Mesenchymal stem cell (in vitro differentiated cells and primary cell): Measurements from ENCODE around the gene NDFIP2.
A peak's percentile ranks its signal among the peaks of the same experiment; 100 is the strongest.

ENCODE experiments used
- DNase-seq: peaks from one replicate; pipeline ENCODE4 v3.0.0-alpha.2; 2013
- H2AFZ ChIP-seq: one replicate; pipeline ENCODE4 v1.6.1; 2013; ENCODE audit warnings: low read depth, mild to moderate bottlenecking, control low read depth, inconsistent platforms, low read length, moderate library complexity
- H2AK5ac ChIP-seq: 2 replicates; pipeline ENCODE4 v1.6.1; 2013; ENCODE audit warnings: low read length, moderate library complexity, mild to moderate bottlenecking, inconsistent platforms; ENCODE audit not compliant: severe bottlenecking
- H2BK120ac ChIP-seq: one replicate; pipeline ENCODE4 v1.6.1; 2013; ENCODE audit warnings: low read depth, mild to moderate bottlenecking, inconsistent platforms, low read length, moderate library complexity
- H2BK12ac ChIP-seq, 2 experiments: one replicate each; pipeline ENCODE4 v1.6.1; 2013; ENCODE audit warnings: inconsistent platforms in 2 of 2, low read length in 2 of 2, mild to moderate bottlenecking in 2 of 2, moderate library complexity in 2 of 2, control low read depth in 1 of 2
- H2BK15ac ChIP-seq: one replicate; pipeline ENCODE4 v1.6.1; 2013; ENCODE audit warnings: mild to moderate bottlenecking, low read depth, inconsistent platforms; ENCODE audit not compliant: poor library complexity, severe bottlenecking
- H2BK5ac ChIP-seq: 2 replicates; pipeline ENCODE4 v1.6.1; 2013; ENCODE audit warnings: low read depth, mild to moderate bottlenecking, low read length, control low read depth, inconsistent platforms; ENCODE audit not compliant: poor library complexity, severe bottlenecking
- H3K14ac ChIP-seq, 2 experiments: one replicate each; pipeline ENCODE4 v1.6.1; 2013; ENCODE audit warnings: inconsistent platforms in 2 of 2, low read length in 2 of 2, control low read depth in 1 of 2, mild to moderate bottlenecking in 1 of 2, moderate library complexity in 1 of 2
- H3K18ac ChIP-seq, 2 experiments: one replicate each; pipeline ENCODE4 v1.6.1; 2013; ENCODE audit warnings: inconsistent platforms in 2 of 2, low read length in 2 of 2, control low read depth in 1 of 2, low read depth in 1 of 2, mild to moderate bottlenecking in 1 of 2
- H3K23ac ChIP-seq, 2 experiments: one replicate each; pipeline ENCODE4 v1.6.1; 2013; ENCODE audit warnings: inconsistent platforms in 2 of 2, low read length in 2 of 2, mild to moderate bottlenecking in 2 of 2, moderate library complexity in 2 of 2, control low read depth in 1 of 2
- H3K27ac ChIP-seq: 2 replicates; pipeline ENCODE4 v1.5.1; 2013; ENCODE audit warnings: mild to moderate bottlenecking, moderate library complexity, low read length, control low read depth, inconsistent platforms; ENCODE audit not compliant: poor library complexity, severe bottlenecking
- H3K27me3 ChIP-seq, 2 experiments: 2 replicates each; pipeline versions ENCODE4 v1.6.1 to v1.7.0; 2013; ENCODE audit warnings: low read length in 2 of 2, mild to moderate bottlenecking in 2 of 2, moderate library complexity in 2 of 2, control low read depth in 1 of 2, inconsistent platforms in 1 of 2; ENCODE audit not compliant: control insufficient read depth in 1 of 2, insufficient read depth in 1 of 2
- H3K36me3 ChIP-seq, 2 experiments: 2 replicates each; pipeline versions ENCODE4 v1.6.1 to v1.7.0; 2013; ENCODE audit warnings: low read length in 2 of 2, control low read depth in 1 of 2, inconsistent platforms in 1 of 2, low read depth in 1 of 2, mild to moderate bottlenecking in 1 of 2; ENCODE audit not compliant: insufficient read depth in 2 of 2, control insufficient read depth in 1 of 2
- H3K4ac ChIP-seq, 2 experiments: one replicate each; pipeline ENCODE4 v1.6.1; 2013; ENCODE audit warnings: inconsistent platforms in 2 of 2, low read length in 2 of 2, mild to moderate bottlenecking in 2 of 2, moderate library complexity in 2 of 2, control low read depth in 1 of 2, low read depth in 1 of 2
- H3K4me1 ChIP-seq: 2 replicates; pipeline ENCODE4 v1.6.1; 2013; ENCODE audit warnings: low read depth, low read length, control low read depth; ENCODE audit not compliant: control insufficient read depth, insufficient read depth
- H3K4me2 ChIP-seq: 2 replicates; pipeline ENCODE4 v1.6.1; 2013; ENCODE audit warnings: low read length, mild to moderate bottlenecking, inconsistent platforms; ENCODE audit not compliant: poor library complexity, severe bottlenecking
- H3K4me3 ChIP-seq, 2 experiments: 2 replicates each; pipeline versions ENCODE4 v1.5.1 to v1.7.0; 2013; ENCODE audit warnings: low read length in 2 of 2, mild to moderate bottlenecking in 2 of 2, control low read depth in 1 of 2, low read depth in 1 of 2; ENCODE audit not compliant: insufficient read depth in 1 of 2
- H3K79me1 ChIP-seq: replicated peaks from 2 replicates; pipeline ENCODE4 v1.6.1; 2013; ENCODE audit warnings: mild to moderate bottlenecking, control low read depth, low read length, inconsistent platforms; ENCODE audit not compliant: poor library complexity, severe bottlenecking
- H3K9ac ChIP-seq: 2 replicates; pipeline ENCODE4 v1.7.0; 2013; ENCODE audit warnings: mild to moderate bottlenecking, low read length, moderate library complexity
- H3K9me3 ChIP-seq: 2 replicates; pipeline ENCODE4 v1.7.0; 2013; ENCODE audit warnings: mild to moderate bottlenecking, low read length; ENCODE audit not compliant: control insufficient read depth
- H4K8ac ChIP-seq: one replicate; pipeline ENCODE4 v1.6.1; 2013; ENCODE audit warnings: inconsistent platforms, mild to moderate bottlenecking, low read length, moderate library complexity
- H4K91ac ChIP-seq: one replicate; pipeline ENCODE4 v1.6.1; 2013; ENCODE audit warnings: mild to moderate bottlenecking, low read length, inconsistent platforms
- WGBS: methylation state at CpG from one replicate; pipeline ENCODE4 v1.1.7; 2013; ENCODE audit warnings: mixed read lengths; 5-methylcytosine and 5-hydroxymethylcytosine counted together

Gene NDFIP2

DNA sequence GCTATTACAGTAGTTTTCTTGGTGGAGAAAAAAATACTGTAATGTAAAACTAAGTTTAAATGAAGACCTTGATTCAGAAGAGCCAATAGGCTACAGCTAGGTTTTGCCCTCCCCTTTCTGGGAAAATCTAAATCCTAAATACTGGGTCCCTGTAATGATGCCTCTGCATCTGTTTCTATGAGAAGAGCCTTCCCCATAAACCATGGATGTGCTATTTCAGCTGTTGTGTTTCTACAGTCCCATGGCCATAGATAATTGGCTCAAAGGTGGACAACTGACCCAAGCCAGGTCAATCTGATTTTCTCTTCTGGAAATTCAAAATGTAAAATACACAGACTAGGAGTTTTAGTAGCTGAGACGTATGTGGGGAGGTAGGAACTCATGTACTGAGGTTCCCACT, 101.9 kb downstream of the NDFIP2 start:
- Histone ChIP-seq H3K27me3 (no peaks in the 10 kb centered on the region), H3K18ac (no peak overlapping the region), H2BK15ac (no peak overlapping the region), H3K14ac (no peak overlapping the region), H3K4me3 (no peak overlapping the region), H2AK5ac (no peak overlapping the region), H3K36me3 (no peaks in the 10 kb centered on the region), H4K91ac (no peak overlapping the region), H3K9ac (no peak overlapping the region), H3K79me1 (no peaks in the 10 kb centered on the region), H3K4ac (no peak overlapping the region), H4K8ac (no peak overlapping the region), H2BK5ac (no peak overlapping the region), H3K9me3 (peaks cover 16% of the 10 kb centered on the region), H3K4me1 (peaks cover 9% of the 10 kb centered on the region), H2BK120ac (no peak overlapping the region), H3K23ac (no peak overlapping the region), H3K27ac (no peak overlapping the region), H3K4me2 (no peak overlapping the region), H2AFZ (no peak overlapping the region), H2BK12ac (no peak overlapping the region)
- WGBS: no CpG with 5 or more reads among the region's 1 CpG
- DNase-seq: no peak

DNA sequence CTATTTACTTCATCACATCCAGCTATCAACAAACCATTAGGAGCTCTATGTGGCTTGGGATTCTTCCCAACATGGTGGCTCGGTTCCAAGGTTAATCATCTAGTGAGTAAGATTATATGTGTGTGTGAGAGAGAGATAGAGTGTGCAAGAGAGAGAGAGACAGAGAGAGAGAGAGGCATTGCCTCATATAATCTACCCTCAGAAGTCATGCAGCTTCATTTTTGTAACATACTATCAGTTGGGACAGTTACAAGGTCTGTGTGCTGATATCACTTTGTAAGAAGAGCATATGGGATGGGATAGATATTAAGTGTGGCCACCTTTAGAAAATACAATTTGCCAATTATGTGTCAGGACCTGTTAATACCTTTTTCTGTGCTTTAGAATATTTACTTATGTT, 104.1 kb downstream of the NDFIP2 start:
- Histone ChIP-seq H3K4ac (no peak overlapping the region), H3K9ac (no peak overlapping the region), H3K14ac (no peak overlapping the region), H4K91ac (no peak overlapping the region), H3K4me1 (peaks cover 9% of the 10 kb centered on the region), H3K4me2 (no peak overlapping the region), H3K27ac (no peak overlapping the region), H3K18ac (no peak overlapping the region), H4K8ac (no peak overlapping the region), H2AK5ac (no peak overlapping the region), H2BK120ac (no peak overlapping the region), H2BK15ac (no peak overlapping the region), H3K79me1 (no peaks in the 10 kb centered on the region), H3K9me3 (peaks cover 11% of the 10 kb centered on the region), H3K27me3 (no peaks in the 10 kb centered on the region), H3K23ac (no peak overlapping the region), H2AFZ (no peak overlapping the region), H2BK12ac (no peak overlapping the region), H3K36me3 (no peaks in the 10 kb centered on the region), H3K4me3 (peak overlapping the region in 1 of 2 experiments; percentile 0), H2BK5ac (no peak overlapping the region)
- WGBS: 88% methylated on average over 1 of the region's 1 CpG
- DNase-seq: no peak

- Histone ChIP-seq H3K14ac (no peak overlapping the region), H2AFZ (no peak overlapping the region), H3K4ac (no peak overlapping the region), H3K18ac (no peak overlapping the region), H3K27ac (no peak overlapping the region), H3K36me3 (no peaks in the 10 kb centered on the region), H2BK12ac (no peak overlapping the region), H2BK15ac (peak overlapping the region; percentile 77), H3K9me3 (peaks cover 4% of the 10 kb centered on the region), H3K27me3 (no peaks in the 10 kb centered on the region), H4K91ac (no peak overlapping the region), H3K4me3 (peak overlapping the region in 1 of 2 experiments; percentile 69), H2AK5ac (no peak overlapping the region), H3K4me1 (no peaks in the 10 kb centered on the region), H3K79me1 (no peaks in the 10 kb centered on the region), H3K4me2 (no peak overlapping the region), H3K9ac (peak overlapping the region; percentile 56), H2BK120ac (no peak overlapping the region), H4K8ac (no peak overlapping the region), H3K23ac (no peak overlapping the region), H2BK5ac (no peak overlapping the region)
- DNase-seq: no peak
- WGBS: 96% methylated on average over 6 of the region's 7 CpGs
Measured at GRCh38 chr13:79589603-79590393, 108.8 kb downstream of the NDFIP2 start.

- Histone ChIP-seq H2AFZ (no peak overlapping the region), H2BK120ac (no peak overlapping the region), H3K27me3 (no peaks in the 10 kb centered on the region), H2AK5ac (no peak overlapping the region), H3K4me1 (no peaks in the 10 kb centered on the region), H3K27ac (no peak overlapping the region), H2BK12ac (no peak overlapping the region), H4K91ac (no peak overlapping the region), H2BK5ac (no peak overlapping the region), H3K36me3 (no peaks in the 10 kb centered on the region), H3K4me3 (peak overlapping the region in 1 of 2 experiments; percentile 69), H2BK15ac (peak overlapping the region; percentile 77), H3K4me2 (no peak overlapping the region), H3K14ac (no peak overlapping the region), H3K4ac (no peak overlapping the region), H3K9ac (peak overlapping the region; percentile 56), H3K23ac (no peak overlapping the region), H3K18ac (no peak overlapping the region), H3K79me1 (no peaks in the 10 kb centered on the region), H3K9me3 (no peaks in the 10 kb centered on the region), H4K8ac (no peak overlapping the region)
- no peak for DNase-seq
Measured at GRCh38 chr13:79590394-79590676, 109.4 kb downstream of the NDFIP2 start.
